NCI-H1092 treated with DMSO at 0.1 percent for 48 hours (cell line): ENCODE results near the gene RNU6-1.

Experiments used
- DNase-seq: peaks from one replicate; lab custom pipeline; 2025; lab: John Stamatoyannopoulos, UW

Gene RNU6-1

DNA sequence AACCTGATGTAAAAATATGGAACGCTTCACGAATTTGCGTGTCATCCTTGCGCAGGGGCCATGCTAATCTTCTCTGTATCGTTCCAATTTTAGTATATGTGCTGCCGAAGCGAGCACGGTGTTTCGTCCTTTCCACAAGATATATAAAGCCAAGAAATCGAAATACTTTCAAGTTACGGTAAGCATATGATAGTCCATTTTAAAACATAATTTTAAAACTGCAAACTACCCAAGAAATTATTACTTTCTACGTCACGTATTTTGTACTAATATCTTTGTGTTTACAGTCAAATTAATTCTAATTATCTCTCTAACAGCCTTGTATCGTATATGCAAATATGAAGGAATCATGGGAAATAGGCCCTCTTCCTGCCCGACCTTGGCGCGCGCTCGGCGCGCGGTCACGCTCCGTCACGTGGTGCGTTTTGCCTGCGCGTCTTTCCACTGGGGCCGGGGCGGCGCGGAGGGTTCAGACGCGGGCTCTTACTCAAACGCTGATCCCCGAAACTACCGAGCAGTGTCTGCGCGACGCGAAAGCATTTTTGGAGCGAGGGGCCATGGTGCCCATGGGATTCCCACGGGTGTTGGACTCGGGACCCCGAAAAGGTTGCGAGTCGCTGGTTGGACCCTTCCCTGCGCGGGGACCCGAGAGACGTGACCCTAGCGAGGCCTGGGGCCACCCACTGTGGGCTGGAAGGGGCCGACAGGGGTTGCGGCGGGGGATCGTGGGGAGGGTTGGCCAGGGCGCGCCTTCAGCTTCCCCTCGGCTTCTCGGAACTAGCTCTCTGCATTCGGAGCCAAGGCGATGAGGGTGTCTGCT is at the start of gene RNU6-1:
TSS of gene RNU6-1 (minus strand) at position 117 of the 820 bp plus-strand sequence.
- peak; percentile 94 for DNase-seq

DNA sequence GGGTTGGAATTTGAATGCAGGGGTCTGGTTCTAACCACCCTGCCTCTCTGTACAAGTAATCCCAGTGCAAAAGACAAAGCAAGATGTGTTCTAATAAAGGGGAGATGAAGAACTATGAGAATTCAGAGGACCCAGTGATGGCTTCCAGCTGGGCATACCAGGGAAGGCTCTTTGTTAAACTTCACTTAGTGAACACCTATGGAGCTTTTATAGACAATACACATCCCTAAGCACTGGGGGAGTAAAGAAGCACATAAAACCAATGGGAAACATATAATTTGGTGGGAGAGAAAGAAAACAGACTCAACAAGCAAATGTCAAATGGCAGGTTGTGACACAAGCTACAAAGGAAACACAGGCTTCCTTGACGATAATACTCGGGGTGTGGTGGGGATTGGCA is 47.9 kb upstream of the RNU6-1 start:
- DNase-seq: no peak

DNA sequence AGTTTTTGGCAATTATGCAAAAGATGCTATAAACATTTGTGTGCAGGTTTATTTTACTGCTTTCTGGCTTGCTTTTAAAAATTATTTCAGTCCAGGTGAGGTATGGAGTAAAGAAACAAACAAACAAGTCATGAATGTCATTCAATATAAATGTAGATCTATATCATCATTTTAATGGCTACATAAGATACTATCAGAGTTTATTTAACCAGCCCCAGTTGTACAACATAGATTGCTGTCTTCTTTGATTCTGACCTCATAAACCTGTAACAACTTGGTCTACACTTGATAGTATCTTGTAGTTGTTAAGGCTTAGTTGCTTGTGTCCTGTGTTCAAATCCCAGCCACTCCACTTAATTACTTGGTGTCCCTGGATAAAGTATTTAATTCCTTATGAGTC is 46.0 kb upstream of the RNU6-1 start:
- no peak for DNase-seq

DNA sequence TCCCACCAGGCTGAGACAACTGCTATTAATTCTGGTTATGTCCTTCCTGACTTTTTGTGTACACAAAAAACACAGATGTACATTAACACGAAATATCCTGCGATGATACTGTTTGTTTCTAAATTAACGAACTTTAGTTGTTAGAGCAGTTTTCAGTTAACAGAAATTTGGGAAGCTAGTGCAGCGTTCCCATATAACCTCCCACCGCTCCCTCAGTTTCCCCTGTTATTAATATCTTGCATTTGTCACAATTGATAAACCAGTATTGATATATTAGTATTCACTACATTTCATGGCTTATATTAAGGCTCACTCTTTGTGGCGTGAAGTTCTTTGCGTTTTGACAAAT is 45.3 kb upstream of the RNU6-1 start:
- no peak for DNase-seq

DNA sequence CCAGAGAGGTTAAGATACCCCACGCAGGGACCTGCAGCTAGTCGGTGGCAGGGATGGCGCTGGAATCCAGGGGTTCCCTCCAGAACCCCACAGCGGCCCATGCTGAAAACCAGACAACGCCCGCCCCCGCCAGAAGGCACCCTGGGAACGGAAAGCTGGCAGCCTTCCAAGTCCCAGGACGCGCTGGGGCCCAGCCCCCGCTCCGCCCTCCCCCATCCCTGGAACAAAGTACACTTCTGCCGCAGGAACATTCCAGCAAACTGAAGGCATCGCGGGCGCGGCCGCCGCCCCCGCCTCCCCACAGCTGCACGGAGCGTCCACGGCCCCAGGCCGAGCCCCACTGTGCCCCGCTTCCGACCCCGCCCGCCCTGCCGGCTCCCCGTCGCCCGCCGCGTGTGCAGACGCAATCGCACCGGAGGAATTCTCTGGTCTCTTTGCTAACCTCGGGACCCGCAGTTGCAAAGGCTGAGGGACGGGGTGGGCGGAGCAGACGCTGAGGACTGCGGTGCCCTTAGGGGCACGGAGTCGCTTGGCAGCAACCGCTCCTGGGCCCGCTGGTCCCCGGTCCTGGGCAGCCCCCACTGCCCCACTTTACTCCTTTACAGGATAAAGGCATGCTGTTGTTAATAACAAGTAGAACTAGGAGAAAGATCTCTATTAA is 44.8 kb upstream of the RNU6-1 start:
- DNase-seq: peak; percentile 8

DNA sequence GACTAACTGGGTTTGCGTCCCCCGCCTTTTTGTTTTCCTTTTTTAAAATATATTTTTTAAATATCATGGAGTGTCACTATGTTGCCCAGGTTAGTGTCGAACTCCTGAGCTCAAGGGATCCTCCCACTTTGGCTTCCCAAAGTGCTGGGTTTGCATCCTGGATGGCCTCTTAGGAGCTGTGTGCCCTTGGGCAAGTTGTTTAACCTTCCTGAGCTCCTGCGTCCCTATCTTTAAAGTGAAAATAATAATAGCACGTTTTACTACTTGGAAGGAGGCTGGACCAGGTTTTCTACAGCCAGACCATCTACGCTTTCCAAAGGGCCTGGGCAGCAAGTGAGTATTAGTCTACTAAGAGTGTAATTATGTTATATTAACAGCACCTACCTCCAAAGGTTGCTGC is 44.2 kb upstream of the RNU6-1 start:
- no peak for DNase-seq

DNA sequence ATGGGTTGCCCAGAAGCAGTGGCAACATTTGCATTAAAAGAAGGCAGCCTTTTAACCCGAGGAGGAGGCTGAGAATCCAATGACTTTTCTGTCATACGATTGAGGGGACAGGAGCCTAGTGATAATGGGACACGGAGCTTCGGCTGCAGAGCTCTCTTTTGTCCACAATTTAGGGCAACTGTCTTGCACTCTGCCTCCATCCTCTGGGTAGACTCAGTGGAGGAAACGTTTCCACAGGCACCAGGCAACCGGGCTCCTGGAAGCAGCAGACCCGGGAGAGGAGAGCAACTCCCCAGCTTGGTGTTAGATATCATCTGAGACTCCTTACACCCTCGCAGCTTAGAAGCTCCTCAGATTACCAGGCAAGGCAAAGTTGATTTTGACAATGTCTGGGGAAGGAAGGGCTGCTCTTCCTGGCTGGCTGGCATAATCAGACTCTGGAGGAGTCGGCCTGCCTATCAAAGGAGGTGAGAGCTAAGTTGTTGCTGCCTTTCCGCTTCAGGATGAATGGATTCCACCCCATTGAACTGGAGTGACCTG is 43.5 kb upstream of the RNU6-1 start:
- DNase-seq: no peak

DNA sequence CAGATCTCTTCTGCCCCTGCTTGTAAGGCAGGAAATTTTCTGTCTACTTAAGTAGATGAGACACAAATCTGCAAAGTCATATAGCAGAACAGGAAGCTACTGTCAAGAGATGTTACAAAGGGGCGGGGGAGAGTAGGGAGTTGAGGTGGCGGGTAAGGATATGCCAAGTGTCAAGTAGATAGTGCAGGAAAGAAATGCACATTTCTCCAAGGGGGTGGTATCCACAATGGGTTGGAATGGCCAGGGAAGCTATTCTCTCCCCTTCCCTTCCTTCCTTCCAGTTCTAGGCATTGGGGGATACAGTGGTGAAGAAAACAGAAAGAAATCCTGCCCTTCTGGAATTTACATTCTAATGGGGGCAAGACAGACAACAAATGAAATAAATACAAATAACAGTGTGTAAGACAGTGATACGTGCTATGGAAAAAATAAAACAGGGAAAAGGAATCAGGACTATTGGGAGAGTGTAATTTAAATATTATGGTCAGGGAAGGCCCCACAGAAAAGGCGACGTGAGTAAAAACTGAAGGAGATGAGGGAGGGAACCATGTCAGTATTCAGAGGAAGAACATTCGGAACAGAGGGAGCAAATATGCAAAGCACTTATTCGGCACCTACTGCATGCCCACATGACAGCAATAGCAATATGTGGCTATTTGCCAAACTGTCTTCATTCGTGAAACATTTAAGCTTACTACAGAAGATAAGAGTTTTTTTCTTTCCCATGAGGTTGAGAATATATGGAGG is 42.8 kb upstream of the RNU6-1 start:
- DNase-seq: no peak

DNA sequence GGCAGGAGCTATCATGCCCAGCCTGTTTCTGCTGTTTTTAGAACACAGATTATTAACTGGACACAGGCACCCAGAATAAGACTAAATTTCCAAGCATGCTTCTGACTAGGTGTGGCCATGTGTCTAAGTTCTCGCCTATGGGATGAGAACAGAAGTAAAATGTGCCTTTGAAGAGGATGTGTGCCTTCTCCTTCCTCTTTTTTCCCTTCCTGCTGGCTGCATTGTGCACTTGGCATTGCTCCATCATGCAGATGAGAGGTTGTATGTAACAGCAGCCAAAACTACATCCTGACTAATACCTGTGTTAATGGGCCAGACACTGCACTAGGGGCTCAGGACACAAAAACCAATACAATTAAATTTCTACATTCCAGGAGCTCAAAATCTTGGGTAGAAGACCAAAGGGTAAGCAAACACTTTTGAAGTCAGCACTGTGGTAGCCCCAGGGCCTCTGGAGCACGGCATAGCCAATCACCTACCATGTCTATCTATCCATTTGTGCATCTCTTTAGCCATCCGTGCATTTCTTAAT is 40.9 kb upstream of the RNU6-1 start:
- DNase-seq: peak; percentile 7

DNA sequence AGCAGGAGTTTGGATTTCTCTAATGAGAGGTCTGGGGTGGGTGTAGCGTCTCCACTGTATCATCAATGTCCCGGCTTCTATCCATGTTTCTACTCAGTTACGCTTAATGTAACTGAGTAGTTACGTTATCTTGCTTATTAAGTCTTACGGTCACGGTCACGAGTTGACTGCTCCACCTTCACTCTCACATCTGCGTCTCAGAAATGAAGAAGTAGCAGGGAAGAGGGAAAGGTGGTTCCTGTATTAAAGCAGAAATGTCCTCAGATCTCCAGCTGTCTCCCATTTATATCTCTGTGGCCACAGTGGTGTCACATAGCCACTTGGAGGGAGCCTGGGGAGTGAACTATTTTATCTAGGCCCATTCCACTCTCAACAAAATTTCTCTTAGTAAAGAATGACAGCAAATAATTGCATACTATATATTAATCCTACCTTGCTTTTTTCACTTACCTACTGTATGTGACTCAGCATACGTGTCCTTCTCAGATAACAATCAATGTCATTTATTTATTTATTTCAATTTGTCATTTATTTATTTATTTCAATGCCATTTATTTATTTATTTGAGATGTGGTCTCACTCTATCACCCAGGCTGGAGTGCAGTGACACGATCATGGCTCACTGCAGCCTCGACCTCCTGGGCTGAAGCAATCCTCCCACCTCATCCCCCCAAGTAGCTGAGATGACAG is 39.7 kb upstream of the RNU6-1 start:
- no peak for DNase-seq

DNA sequence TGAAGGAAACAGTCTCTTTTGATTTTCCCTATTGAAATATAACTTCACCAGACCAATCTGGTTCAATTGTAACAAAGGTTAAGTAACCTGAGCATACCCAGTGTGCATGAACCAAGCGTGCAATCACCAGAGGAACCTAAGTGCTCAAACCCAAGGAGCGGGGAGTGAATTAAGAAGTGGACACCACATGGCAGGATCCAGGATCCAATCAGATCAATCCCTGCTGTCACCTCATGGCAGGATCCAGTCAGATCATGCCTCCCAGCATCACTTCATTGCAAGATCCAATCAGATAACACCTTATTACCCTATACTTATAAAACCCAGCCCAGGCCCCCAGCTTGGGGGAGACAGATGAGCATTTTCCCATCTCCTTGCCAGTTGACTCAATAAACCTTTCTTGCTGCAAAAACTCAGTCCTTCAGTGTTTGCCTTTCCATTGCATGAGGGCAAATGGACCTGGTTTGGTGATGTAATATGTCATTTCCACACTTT is 38.9 kb upstream of the RNU6-1 start:
- no peak for DNase-seq

DNA sequence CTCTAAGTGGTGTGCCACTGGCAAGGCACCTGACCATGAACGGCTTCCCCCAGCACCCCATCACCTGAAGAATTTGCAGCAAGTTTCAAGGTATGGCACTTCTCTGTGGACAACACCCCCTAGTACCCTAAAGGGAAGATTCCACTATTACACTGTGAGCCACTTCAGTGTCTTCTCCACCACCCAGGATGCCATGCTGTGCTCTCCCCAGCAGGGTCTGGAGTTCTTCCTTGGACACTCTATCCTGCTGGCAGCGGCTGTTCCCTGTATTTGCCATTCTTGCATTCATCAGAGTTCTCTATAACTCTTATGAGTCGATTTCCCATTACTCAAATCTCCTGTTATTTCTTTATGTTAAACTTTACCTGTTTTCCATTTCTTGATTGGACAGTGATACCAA is 33.9 kb upstream of the RNU6-1 start:
- no peak for DNase-seq

DNA sequence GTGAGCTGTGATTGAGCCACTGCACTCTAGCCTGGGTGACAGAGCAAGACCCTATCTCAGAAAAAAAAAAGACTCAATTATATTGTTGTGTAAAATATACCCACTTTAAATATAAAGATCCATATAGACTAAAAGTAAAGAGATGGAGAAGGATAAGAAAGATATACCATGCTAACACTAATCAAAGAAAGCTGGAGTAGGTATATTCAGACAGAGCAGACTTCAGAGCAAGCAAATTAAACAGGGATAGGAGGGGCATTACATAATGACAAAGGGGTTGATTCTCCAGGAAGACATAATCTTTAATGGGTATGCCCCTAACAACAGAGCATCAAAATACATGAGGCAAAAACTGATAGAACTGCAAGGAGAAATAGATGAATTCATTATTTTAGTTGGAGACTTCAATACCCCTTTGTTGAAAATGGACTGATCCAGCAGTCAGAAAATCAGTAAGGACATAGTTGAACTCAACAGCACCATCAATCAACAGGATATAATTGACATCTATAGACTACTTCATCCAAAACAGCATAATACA is 31.1 kb upstream of the RNU6-1 start:
- no peak for DNase-seq

DNA sequence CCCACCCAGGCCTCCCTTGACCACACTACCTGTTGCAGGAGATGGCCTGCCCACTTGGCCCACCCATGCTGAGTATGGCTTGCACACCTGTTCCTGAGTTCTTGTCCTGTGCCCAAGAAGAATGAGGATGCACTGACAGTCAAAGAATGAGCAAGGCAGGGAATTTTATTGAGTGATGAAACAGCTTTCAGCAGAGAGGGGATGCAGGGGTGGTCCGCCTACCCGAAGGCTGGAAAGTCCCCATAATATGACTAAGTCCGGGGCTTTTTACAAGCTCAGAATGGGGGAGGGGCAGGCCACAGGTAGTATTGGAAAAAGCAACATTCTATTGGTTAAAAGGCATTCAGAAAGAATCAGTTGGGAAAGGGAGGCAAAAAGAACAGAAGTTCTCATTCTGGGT is 29.9 kb upstream of the RNU6-1 start:
- DNase-seq: no peak

DNA sequence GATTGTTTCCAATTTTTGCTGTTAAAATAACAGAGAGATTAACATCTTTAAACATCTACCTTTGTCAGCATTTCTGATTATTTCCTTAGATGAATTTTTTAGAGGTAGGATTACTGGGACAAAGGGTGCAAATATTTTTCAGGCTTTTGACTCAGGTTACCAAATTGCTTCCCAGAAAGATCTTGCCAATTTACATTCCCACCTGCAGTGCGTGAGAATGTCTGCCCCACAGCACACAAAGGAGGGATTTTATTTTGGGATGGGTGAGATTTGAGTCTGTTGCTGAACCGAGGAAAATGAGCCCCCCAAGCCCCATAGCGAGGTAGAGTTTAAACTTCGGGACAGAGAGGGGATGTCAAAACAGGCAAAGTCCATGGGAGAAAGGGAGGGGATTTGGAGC is 25.9 kb upstream of the RNU6-1 start:
- no peak for DNase-seq

DNA sequence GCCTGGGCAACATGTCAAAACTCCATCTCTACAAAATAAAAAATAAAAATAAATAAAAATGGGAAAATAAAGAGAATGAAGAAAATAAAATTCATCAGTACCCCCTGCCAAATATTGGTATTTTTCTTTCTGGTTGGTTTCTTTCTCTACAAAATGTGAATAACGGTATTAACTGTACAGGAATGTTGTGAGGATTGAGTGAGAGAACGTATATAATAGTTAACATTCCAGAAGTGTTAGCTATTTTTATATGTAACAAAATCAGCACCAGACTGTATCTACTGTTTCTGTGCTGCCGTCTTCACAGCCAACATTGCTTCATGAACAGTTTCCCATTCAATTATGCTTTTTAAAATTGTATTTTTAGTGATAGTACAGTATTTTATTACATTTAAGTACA is 25.5 kb upstream of the RNU6-1 start:
- no peak for DNase-seq

DNA sequence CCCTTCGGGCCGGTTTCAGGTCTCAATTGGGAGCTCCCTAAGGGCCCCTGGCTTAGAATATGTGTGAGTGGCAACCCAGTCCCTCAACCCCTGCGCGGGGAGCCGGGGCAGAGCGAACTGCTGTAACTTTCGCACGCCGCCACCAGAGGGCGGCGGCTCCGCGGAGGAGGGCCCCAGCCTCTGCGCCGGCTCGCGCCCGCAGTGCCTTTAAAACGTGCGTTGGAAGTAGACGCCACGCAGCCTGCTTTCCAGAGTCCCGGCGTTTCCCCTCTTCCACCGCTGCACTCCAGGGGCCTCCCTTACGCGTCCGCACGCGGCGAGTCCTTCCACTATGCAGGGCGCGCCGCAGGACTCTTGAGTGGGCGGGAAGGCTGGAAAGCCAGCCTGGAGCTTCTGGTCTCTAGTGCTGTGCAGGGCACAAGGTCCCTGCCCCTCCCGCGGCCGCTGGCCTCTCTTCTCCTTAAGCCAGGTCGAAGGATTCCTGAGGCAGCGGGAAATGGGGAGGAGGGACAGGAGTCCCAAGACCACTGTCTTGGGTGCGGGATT is 23.7 kb upstream of the RNU6-1 start:
- peak; percentile 65 for DNase-seq

DNA sequence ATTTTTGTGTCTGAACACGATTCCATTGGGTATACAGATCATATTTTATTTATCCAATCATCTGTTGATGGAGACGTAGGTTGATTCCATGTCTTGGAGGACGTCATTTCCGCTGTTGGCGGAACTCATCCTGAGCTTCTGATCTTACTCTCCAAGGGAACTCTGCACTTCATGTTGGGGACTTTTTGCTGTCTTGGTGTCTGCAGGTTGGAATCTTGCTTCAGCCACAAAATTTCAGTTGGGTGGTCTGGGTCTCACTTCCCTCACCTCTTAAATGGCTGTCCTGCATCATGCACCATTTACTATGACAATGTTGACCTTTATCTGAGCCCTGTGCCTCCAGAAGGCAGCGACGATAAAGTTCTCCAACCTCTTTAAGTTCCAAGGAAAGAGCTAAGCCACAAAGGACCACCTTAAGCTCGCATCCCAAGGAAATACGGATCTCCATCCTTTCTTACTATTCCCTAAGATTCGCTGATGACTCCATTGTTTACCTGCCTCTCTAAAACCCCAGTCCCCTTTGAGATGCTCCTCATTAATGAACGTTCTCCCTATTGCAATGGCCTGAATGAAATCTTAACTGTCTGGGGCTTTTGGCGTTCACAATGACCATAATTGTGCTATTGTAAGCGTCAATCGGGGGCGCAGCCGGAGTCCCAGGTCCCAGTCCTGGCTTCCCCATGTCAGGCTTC is 23.1 kb upstream of the RNU6-1 start:
- no peak for DNase-seq

DNA sequence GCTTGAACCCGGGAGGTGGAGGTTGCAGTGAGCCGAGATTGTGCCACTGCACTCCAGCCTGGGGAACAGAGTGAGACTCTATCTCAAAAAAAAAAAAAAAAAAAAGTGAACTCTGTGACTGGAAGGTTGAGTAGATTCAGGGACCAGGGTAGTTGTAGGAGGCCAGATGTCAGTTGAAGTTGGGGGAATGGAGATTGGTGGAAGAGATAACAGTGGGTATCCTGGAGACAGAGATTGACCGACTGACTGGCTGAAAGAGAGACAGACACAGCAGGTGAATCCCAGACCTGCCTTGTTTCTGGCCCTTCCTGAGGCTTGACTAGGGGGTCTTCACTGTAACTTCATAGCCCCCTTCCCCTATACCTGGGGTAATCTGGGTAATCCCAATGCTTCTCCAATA is 22.1 kb upstream of the RNU6-1 start:
- no peak for DNase-seq

DNA sequence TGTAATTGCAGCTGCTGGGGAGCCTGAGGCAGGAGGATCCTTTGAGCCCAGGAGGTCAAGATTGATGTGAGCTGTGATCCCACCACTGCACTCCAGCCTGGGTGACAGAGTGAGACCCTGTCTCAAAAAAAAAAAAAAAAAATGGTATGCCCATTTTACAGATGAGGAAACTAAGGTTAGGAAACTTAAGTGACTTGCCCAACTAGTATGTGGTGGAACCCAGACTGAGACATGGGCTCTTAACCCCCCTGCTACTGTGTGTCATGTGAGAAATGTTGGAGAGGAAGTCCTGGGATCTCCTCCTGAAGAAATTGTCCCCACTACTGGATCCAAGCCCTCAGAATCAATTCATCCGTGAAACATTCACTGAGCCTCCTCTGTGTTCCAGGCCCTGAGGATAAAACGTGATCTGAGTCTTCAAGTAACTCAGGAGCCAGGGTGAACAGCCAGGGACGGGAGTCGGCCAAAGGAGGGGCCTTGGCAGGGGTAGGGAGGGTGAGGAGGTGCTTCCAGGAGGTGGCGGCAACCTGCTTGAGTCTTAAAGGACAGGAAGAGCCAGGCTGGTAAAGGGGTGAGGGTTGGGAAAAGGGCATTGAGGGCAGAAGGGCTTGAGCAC is 19.6 kb upstream of the RNU6-1 start:
- no peak for DNase-seq
